GM12875 (cell line): ENCODE data around the gene MYZAP.

Experiments
- H3K4me3 ChIP-seq: one replicate; pipeline ENCODE4 v1.5.1; 2011; ENCODE audit warnings: low read depth, low read length, control low read depth
- CTCF ChIP-seq: IDR thresholded peaks from 2 replicates; pipeline ENCODE4 v1.5.1; 2011; ENCODE audit warnings: low read depth, mild to moderate bottlenecking, control low read depth, inconsistent platforms, low read length, moderate library complexity, borderline replicate concordance; ENCODE audit not compliant: insufficient read depth

Gene MYZAP

GRCh38 chr15:57548835-57549234 is 42.9 kb upstream of the MYZAP start:
- TF ChIP-seq CTCF, result no peak
- no peak overlapping the region for H3K4me3 ChIP-seq

GRCh38 chr15:57549935-57550334 is 41.8 kb upstream of the MYZAP start:
- TF ChIP-seq CTCF, result no peak
- no peak overlapping the region for H3K4me3 ChIP-seq

GRCh38 chr15:57550640-57551039 is 41.1 kb upstream of the MYZAP start:
- TF ChIP-seq CTCF, result no peak
- H3K4me3 ChIP-seq, result no peak overlapping the region

- no peak overlapping the region for H3K4me3 ChIP-seq
- no peak for TF ChIP-seq CTCF
Measured at GRCh38 chr15:57551715-57552677, 39.7 kb upstream of the MYZAP start.

GRCh38 chr15:57552678-57553334 is 38.9 kb upstream of the MYZAP start:
- no peak for TF ChIP-seq CTCF
- no peak overlapping the region for H3K4me3 ChIP-seq

GRCh38 chr15:57553526-57553925 is 38.2 kb upstream of the MYZAP start:
- no peak overlapping the region for H3K4me3 ChIP-seq
- no peak for TF ChIP-seq CTCF
